Stimulated activated CD4-positive, alpha-beta T cell treated with anti-CD3 and anti-CD28 coated beads, Interleukin-4, amount 100 ng/mL, for 4 hours (primary cell): Measurements from ENCODE around the gene CASQ1.

ENCODE experiments used
- DNase-seq, 2 experiments: peaks; one replicate each; pipeline ENCODE4 v3.0.0-alpha.2; 2020

CASQ1 gene

DNA sequence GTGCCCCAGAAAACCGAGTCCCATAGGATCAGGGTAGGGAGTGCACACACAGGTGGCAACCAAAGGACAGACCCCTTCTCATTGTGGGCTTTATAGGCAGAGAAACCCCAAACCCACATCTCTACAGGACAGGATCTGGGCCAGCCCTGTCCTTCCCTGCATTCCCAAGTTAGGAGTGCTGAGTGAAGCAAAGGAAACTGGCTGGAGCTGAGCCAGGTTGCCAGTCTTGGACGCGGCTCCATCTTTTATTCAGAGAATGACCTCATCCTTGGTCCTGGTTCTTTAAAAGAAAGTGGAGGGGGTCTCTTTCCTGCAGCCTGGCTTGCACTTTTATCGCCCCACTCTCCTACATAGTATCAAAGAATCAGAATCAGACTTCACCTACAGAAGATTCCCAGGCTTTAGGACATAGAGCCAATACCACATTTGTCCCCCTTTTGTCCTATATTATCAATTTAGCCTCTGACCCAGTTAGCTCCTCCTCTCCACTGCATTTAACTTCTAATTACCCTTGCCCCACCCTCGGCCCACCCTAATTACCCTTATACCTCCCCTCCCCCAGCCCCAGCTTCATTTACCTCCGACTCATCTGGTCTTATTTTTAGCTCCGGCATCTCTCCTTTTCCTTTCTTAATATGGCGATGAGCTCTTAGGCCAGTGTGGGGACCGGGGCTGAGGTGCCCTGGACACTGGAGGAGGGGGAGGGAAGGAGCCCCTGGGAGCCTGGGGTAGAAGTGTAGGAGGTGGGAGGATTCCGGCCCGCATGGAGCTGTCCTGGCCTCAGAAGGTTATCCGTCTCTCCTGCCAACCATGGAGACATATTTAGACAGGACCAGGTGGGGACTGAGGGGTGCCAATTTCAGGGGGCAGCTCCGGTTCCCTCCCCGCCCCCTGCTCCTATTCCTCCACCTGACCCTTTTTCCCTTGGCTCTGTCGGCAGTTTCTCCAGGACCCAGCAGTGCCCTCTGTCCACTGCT, at the start of gene CASQ1:
TSS of gene CASQ1 (plus strand) at position 927 of the 977 bp plus-strand sequence. CDS start 177 bp downstream, outside the sequence.
- no peak for DNase-seq

DNA sequence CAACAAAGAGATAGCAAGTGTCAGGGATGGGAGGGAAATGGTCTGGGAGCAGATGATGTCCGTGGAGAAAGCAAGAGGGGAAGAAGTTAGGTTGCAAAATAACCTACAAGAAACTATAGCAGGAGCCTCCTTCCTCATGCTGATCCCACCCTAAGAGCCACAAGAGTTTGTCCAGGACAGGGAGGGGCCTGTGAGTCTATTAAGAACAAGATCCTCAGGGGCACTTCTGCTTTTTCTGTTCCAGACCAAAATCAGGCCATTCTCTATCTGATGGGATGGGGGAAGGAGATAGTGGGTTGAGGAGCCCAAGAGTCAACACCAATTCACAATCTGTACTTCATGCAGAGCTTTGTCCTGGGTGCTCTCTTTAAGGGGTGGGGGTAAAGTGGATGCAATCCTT, 46.7 kb upstream of the CASQ1 start:
- DNase-seq: no peak

DNA sequence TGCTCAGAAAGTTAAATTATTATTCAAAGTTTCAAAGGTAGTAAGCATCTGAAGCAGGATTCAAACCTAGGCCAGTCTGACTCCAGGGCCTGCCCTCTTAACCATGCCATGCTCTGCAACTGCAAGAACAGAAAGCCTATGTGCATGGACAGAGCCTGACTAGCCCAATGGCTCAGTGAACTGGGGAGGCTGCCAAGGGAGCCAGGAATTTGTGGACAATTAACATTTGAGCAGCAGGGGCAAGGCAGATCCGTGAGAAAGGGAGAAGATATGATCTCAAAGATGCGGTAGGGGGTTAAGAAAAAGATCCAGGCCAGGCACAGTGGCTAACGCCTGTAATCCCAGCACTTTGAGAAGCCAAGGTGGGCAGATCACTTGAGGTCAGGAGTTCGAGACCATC, 45.5 kb upstream of the CASQ1 start:
- no peak for DNase-seq

DNA sequence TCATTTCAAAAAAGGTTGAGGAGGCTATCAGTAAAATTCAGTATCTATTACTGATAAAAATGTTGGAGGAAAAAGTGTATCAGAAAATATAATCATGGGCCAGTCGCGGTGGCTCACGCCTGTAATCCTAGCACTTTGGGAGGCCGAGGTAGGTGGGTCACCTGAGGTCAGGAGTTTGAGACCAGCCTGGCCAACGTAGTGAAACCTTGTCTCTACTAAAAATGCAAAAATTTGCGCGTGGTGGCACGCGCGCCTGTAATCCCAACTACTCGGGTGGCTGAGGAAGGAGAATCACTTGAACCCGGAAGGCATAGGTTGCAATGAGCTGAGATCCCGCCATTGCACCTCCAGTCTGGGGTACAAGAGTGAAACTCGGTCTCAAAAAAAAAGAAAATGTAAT, 44.3 kb upstream of the CASQ1 start:
- no peak for DNase-seq

DNA sequence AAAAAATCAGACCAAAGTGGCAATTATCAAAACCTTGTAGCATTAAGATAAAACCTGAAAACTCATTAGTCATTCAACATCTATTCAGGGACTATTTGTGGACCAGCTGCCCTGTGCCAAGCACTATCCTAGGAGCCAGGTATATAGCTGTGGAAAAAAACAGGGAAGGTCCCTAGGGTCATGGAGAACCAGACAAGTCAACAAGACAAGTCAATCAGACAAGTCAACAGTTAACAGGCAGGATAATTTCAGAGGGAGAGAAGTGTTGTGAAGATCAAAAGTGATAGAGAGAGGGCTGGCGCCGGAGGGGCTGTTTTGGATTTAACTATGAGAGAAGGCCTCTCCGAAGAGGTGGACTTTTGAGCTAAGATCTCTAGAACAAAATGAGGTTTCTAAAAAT, 42.3 kb upstream of the CASQ1 start:
- no peak for DNase-seq

- no peak for DNase-seq
Measured at GRCh38 chr1:160149233-160149632, 41.1 kb upstream of the CASQ1 start.

DNA sequence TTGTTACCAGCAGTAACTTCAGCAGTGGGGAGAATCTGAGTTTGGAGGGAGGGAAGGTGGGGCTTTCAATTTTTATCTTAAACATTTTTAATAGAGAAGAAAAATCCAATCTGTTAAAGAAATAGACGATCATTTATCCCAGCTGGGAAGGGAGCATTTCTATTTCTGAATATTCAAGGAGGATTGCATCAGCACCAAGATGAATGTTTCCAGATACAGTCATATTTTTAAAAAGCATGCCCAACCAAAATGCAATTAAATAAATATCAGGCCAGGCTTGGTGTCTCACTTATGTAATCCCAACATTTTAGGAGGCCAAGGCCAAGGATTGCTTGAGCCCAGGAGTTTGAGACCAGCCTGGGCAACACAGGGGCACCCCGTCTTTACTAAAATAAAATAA, 40.7 kb upstream of the CASQ1 start:
- no peak for DNase-seq

DNA sequence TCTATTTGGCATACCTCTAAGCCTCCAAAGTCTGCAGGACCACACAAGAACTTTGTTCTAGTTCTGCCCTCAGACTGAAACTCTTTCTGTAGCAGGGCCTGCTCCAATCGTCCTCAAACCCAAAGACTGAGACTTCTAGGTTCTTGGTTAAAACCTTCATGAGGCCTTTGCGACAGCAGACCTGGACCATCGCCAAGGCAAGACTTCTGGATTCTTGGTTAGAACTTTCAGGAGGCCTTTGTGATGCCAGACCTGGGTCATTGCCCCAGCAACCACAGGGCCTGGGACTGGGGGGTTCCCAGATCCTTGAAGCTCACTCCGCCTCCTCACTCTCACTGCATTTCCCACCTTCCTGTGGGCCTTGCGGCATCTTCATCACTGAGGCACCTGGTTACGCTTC, 39.1 kb upstream of the CASQ1 start, which contains the start of gene ATP1A4:
TSS of gene ATP1A4 (plus strand) at position 301 of the 400 bp plus-strand sequence. CDS start 438 bp downstream, outside the sequence.
- no peak for DNase-seq

DNA sequence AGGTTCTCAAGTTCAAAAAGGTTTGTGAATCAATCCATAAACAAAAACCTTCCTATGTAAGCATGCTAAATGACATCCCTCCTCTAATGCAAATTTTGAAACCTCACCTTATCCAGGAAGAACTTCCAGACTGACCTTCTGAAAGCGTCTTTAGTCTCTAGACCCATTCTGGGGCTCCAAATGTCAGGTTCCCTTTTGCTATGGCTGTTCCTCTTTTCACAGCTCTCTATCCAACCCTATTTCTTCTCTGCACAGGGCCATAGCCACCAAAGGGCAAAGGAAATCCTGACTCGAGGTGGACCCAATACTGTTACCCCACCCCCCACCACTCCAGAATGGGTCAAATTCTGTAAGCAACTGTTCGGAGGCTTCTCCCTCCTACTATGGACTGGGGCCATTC, 35.6 kb upstream of the CASQ1 start:
- DNase-seq: no peak

DNA sequence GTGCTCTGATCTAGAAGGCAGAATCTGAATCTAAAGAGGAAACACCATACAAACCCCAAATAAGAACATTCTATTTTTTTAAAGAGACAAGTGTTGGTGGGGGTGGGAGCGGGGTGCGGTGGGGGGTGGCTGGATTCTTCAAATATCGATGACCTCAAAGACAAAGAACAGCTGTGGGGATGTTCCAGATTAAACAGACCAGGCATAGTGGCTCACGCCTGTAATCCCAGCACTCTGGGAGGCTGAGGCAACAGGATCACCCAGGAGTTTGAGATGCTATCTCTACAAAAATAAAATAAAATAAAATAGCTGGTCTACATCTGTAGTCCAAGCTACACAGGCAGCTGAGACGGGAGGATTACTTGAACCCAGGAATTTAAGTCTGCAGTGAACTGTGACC, 34.0 kb upstream of the CASQ1 start:
- no peak for DNase-seq

GRCh38 chr1:160157174-160157573, 33.2 kb upstream of the CASQ1 start:
- DNase-seq: no peak

DNA sequence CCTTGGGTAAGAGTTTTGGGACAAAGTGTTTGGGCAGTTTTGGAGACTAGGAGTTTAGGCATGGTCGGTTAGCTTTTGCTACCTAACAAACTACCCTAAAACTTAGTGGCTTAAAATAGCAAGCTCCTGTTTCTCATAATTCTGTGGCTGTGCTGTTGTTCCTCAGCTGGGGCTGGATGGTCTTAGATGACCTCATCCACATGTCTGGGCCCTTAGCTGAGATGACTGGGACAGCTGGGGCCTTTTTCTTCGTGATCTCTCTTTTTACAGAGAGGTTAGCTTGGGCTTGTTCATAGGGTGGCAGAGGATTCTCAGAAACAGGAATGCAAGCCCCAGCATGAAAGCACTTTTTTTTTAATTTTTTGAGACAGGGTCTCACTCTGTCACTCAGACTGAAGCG, 32.3 kb upstream of the CASQ1 start:
- DNase-seq: no peak

DNA sequence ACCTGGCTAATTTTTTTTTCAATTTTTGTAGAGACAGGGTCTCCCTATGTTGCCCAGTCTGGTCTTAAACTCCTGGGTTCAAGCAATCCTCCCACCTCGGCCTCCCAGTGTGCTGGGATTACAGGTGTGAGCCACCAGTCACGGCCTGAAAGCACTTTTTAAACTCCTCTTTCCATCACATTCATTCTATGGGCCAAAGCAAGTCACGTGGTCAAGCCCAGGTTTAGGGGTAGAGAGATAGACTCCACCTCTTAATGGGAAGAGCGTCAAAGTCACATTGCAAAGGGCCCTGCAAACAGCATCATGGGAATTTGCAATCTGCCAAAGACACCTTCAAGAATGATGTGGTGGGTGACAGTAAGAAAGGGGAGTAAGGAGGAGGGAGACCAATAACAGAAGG, 31.8 kb upstream of the CASQ1 start:
- no peak for DNase-seq

GRCh38 chr1:160159846-160160245, 30.5 kb upstream of the CASQ1 start:
- DNase-seq: no peak

DNA sequence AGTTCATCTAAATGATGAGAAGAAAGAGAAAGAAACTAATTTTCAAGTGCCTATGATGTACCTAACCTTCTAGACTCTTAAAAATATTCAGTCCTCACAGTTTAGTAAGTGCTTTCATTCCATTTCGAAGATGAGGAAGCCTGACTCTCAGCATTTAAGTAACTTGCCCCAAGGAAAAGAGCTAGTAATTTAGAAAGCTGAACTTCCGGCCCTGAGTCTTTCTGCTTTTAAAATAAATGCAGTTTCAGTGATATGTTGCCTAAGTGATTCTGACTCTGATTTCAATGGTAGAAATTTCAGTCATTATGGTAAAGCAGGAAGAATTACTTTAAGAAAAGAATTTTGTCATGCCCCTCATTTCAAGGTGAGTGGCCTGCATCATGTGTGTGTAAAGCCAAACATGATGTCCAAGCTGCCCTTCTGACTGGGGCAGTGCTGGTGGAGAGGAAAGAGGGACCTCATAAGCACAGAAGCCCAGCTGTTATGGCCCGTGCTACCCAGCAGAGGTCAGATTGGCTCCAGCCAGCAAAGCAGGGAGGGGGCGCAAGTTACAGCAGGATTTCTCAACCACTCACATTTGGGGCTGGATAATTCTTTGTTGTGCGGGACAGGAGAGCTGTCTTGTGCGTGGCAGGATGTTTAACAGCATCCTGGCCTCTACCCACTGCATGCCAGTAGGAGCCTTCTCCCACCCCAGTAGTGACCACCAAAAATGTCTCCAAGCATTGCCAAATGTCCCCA, 28.2 kb upstream of the CASQ1 start:
- DNase-seq: no peak

DNA sequence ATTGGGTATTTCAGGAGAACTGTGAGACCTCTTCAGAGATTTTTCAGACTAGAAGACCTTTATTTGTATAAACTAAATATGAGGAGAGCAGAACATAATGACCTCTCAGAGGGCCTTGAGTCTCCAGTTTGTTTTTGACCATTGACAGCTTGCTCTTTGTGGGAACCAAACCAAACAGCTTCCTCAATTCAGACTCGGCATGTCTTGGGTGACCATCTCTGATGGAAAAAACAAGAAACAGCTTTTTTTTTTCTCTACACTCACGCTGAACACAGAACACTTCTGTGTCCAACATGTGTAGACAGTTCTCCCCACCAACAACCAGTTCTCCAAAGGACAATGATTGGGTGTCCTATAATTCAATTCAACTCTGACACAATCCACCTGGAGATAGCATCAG, 27.4 kb upstream of the CASQ1 start:
- DNase-seq: no peak

DNA sequence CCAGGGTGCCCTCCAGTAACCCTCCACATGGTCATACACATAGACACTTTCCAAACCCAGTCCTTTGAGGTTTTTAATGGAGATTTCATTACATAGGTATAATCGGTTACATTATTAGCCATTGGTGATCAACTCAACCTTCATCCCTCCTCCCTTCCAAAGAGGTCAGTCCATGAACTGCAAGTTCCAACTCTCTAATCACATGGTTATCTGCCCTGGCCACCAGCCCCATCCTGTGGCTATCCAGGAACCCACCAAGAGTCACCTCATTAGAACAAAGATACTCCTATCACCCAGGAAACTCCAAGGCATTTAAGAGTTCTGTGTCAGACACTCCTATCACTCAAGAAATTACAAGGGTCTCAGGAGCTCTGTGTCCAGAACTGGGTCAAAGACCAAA, 26.8 kb upstream of the CASQ1 start:
- DNase-seq: no peak

DNA sequence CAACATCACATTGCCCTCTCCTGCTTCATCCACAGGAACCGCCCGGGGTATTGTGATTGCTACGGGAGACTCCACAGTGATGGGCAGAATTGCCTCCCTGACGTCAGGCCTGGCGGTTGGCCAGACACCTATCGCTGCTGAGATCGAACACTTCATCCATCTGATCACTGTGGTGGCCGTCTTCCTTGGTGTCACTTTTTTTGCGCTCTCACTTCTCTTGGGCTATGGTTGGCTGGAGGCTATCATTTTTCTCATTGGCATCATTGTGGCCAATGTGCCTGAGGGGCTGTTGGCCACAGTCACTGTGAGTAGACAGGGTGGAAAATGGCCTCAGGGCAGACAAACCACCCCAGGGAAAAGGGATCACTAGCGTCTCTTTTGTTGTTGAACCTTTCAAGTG, 26.3 kb upstream of the CASQ1 start:
- no peak for DNase-seq

GRCh38 chr1:160166166-160166868, 24.1 kb upstream of the CASQ1 start:
- DNase-seq: no peak

- DNase-seq: no peak
Measured at GRCh38 chr1:160167056-160167455, 23.3 kb upstream of the CASQ1 start.

DNA sequence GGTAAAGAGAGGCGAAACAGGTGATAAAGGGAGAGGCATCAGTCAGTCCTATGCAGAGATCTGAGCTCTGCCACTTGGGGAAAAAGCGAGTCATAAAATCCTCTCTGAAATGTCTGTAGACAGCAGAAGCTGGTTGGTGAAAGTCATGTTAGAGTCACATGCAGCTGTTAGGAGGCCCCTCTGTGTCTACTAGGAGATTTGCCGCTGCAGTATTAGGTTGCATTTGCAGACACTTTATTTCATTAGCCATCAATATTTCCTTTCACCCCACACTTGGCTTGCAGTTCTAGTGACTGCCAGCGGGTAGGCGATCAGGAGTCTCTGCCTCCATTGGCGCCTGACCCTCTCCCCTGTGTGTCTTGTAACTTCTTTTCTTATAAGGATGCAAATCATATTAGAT, 22.8 kb upstream of the CASQ1 start:
- no peak for DNase-seq

DNA sequence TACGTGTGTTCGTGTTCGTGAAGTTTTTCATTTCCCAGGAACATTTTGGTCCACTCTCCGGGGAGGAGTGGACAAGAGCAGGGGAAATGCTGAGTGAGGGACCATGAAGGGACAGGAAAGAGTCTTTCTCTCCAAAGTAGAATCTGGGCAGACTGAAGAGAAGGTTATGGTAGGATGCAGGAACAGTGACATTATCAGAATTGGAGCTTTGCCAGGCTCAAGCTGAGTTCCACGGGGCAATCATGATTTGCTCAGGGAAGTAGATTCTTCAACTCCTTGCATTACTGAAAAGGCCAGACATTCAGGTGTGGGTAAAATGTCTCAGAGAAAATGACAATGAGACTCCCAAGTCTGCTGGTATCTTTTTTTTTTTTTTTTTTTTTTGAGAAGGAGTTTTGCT, 22.4 kb upstream of the CASQ1 start:
- DNase-seq: no peak

DNA sequence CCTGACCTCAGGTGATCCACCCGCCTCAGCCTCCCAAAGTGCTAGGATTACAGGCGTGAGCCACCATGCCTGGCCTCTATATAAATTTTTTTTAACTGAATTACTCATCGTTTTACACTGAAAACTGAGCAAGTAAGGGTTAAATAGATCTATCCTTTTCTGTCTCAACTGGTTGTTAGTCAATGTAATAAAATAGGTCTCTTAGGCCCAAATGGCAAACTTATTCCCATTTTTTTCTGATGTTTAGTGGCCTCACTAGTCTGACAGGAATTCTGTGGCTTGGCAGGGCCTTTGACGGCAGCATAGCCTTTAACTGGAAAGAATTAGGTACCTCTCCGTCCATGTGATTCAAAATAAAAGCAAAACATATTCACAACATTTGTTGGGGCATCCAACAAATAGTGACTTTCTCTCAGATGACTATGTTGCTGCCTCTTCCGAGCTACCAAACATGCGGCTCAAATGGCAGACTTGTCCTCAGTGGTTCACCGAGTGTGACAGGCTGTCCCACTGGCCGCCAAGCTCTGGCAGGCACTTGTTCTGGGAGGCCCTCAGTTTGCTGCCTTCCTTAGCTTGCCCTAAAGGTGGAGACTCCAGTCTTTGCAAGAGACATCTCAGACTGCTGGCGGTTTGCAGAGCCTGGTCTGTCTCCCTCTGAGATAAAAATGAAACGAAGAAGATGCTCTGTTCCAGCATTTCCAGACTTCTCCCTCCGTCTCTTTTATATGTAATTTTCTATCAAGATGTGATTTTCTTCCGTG, 21.6 kb upstream of the CASQ1 start:
- DNase-seq: no peak
